H54 (cell line): ENCODE measurements around the gene IRX6.

Experiments
- DNase-seq: peaks from one replicate; pipeline ENCODE4 v3.0.0; 2011; ENCODE audit warnings: low spot score, mixed read lengths; ENCODE audit not compliant: insufficient read length
- FAIRE-seq: peaks from 3 replicates; lab custom pipeline; 2011; peaks lifted over from hg19 to GRCh38; lab: Jason Lieb, UNC
- POLR2A ChIP-seq: IDR thresholded peaks from 2 replicates; pipeline ENCODE4 v1.6.1; 2011; ENCODE audit warnings: low read depth, mild to moderate bottlenecking, low read length

Gene IRX6

GRCh38 chr16:55323637-55324271 lies at the start of gene IRX6:
IRX6 (plus strand) TSS chr16:55324203; CDS start chr16:55325092, 889 bp downstream.
- TF ChIP-seq POLR2A: no peak
- FAIRE-seq (no peak), DNase-seq (peak; percentile 38)

- no peak for TF ChIP-seq POLR2A
- FAIRE-seq (no peak), DNase-seq (no peak)
Observed at GRCh38 chr16:55274391-55274790, 49.6 kb upstream of the IRX6 start.

GRCh38 chr16:55275167-55275566 lies 48.8 kb upstream of the IRX6 start:
- DNase-seq (no peak), FAIRE-seq (no peak)
- TF ChIP-seq POLR2A: no peak

GRCh38 chr16:55275869-55276268 lies 48.1 kb upstream of the IRX6 start:
- no peak for DNase-seq
- TF ChIP-seq POLR2A: no peak
- FAIRE-seq: no peak

- FAIRE-seq (no peak), DNase-seq (no peak)
- no peak for TF ChIP-seq POLR2A
Observed at GRCh38 chr16:55277536-55277935, 46.5 kb upstream of the IRX6 start.

- no peak for FAIRE-seq
- no peak for TF ChIP-seq POLR2A
- DNase-seq: no peak
Observed at GRCh38 chr16:55279598-55279997, 44.4 kb upstream of the IRX6 start.

- DNase-seq: no peak
- no peak for TF ChIP-seq POLR2A
- FAIRE-seq: no peak
Observed at GRCh38 chr16:55280587-55280986, 43.4 kb upstream of the IRX6 start.

- DNase-seq: no peak
- TF ChIP-seq POLR2A: no peak
- no peak for FAIRE-seq
Observed at GRCh38 chr16:55282441-55282840, 41.6 kb upstream of the IRX6 start.

- no peak for TF ChIP-seq POLR2A
- FAIRE-seq: no peak
- DNase-seq: no peak
Observed at GRCh38 chr16:55283812-55284717, 39.9 kb upstream of the IRX6 start.

GRCh38 chr16:55284718-55285099 lies 39.3 kb upstream of the IRX6 start:
- no peak for TF ChIP-seq POLR2A
- no peak for DNase-seq
- no peak for FAIRE-seq

GRCh38 chr16:55285586-55285985 lies 38.4 kb upstream of the IRX6 start:
- DNase-seq: no peak
- no peak for FAIRE-seq
- no peak for TF ChIP-seq POLR2A

GRCh38 chr16:55289353-55289752 lies 34.6 kb upstream of the IRX6 start:
- no peak for TF ChIP-seq POLR2A
- FAIRE-seq (no peak), DNase-seq (no peak)

- FAIRE-seq: no peak
Observed at GRCh38 chr16:55291847-55292246, 32.2 kb upstream of the IRX6 start.

GRCh38 chr16:55292491-55292890 lies 31.5 kb upstream of the IRX6 start:
- FAIRE-seq (no peak), DNase-seq (no peak)
- no peak for TF ChIP-seq POLR2A

More at GRCh38 chr16:55291847-55292246, 32.2 kb upstream of the IRX6 start:
- TF ChIP-seq POLR2A: no peak
- no peak for DNase-seq
